Endothelial cell of umbilical vein (primary cell): Measurements from ENCODE around the gene CERS6.

Experiments used
- EZH2 ChIP-seq: IDR thresholded peaks from 2 replicates; pipeline ENCODE4 v1.6.1; 2012; ENCODE audit warnings: borderline replicate concordance, low read depth, mild to moderate bottlenecking, moderate library complexity, low read length, inconsistent platforms; ENCODE audit not compliant: severe bottlenecking
- GATA2 ChIP-seq: IDR thresholded peaks from 2 replicates; pipeline ENCODE4 v1.7.0; 2011; ENCODE audit warnings: low read depth, mild to moderate bottlenecking, moderate library complexity, mixed read lengths, low read length; ENCODE audit not compliant: insufficient read length, insufficient read depth
- JUN ChIP-seq: IDR thresholded peaks from 2 replicates; pipeline ENCODE4 v1.6.1; 2011; ENCODE audit warnings: borderline replicate concordance, low read depth; ENCODE audit not compliant: insufficient read length, insufficient read depth
- POLR2AphosphoS5 ChIP-seq: IDR thresholded peaks from 2 replicates; pipeline ENCODE4 v1.6.1; 2012; ENCODE audit warnings: low read depth, mild to moderate bottlenecking, control low read depth, low read length, moderate library complexity; ENCODE audit not compliant: insufficient read depth
- TF ChIP-seq, protein P1 (sequence below), 2 donors: IDR thresholded peaks; 1 replicate in 1 of 2; 2 replicates in 1 of 2; pipeline ENCODE4 v1.5.1; 2011; ENCODE audit warnings: low read length in 2 of 2, mild to moderate bottlenecking in 2 of 2, moderate library complexity in 2 of 2, control low read depth in 1 of 2, inconsistent platforms in 1 of 2, low read depth in 1 of 2; ENCODE audit not compliant: insufficient read depth in 1 of 2; ENCODE audit errors: extremely low read depth in 1 of 2

DNA sequence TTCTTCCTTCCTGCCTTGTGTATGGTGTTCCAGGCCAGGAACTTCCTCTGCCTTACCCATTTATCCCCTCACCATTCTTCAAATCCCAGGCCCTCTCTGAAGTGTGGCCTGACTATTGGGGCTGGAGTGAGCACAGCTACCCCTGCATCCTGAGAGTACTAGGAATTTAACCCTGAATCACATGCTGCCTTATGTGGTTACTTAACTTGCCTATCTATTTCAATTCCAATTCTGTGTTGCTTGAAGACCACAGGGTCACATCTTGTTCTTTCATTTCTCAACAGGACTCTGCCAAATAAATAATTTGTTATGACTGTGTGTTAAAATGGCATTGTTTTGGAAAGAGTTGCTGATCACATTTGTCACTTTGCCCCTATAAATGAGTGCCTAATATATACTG lies 108.6 kb downstream of the CERS6 start:
- TF ChIP-seq POLR2AphosphoS5 = no peak
- TF ChIP-seq, protein P1, sequence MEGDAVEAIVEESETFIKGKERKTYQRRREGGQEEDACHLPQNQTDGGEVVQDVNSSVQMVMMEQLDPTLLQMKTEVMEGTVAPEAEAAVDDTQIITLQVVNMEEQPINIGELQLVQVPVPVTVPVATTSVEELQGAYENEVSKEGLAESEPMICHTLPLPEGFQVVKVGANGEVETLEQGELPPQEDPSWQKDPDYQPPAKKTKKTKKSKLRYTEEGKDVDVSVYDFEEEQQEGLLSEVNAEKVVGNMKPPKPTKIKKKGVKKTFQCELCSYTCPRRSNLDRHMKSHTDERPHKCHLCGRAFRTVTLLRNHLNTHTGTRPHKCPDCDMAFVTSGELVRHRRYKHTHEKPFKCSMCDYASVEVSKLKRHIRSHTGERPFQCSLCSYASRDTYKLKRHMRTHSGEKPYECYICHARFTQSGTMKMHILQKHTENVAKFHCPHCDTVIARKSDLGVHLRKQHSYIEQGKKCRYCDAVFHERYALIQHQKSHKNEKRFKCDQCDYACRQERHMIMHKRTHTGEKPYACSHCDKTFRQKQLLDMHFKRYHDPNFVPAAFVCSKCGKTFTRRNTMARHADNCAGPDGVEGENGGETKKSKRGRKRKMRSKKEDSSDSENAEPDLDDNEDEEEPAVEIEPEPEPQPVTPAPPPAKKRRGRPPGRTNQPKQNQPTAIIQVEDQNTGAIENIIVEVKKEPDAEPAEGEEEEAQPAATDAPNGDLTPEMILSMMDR (IDR thresholded peaks at IDR 0.05; ENCODE audit: extremely low read depth in 1 of 2, insufficient read depth in 1 of 2, low read depth in 1 of 2, low read length in 2 of 2) = no peak
- TF ChIP-seq JUN = no peak
- TF ChIP-seq GATA2 = no peak
- no peak for TF ChIP-seq EZH2
